CD4-positive, alpha-beta T cell (primary cell): ENCODE data around the gene P2RX4. TPM values are rescaled to one million over a fixed set of nuclear protein-coding genes. Genes with fewer than 3 reads are reported as not detected.
"Not testable (repeated sequence)": the region's sequence is repeated elsewhere in the genome, so short reads cannot be mapped to it uniquely, and the experiment has no call there.

ENCODE experiments used
- ATAC-seq: fragments of 200-7000 bp; cut with Tn5 transposase; one replicate; pipeline ENCODE4 v1.10.0; 2022; ENCODE audit warnings: mild to moderate bottlenecking; ENCODE audit not compliant: poor library complexity
- CTCF ChIA-PET: fragments of 350-600 bp; sonication (Branson Sonifier 250); formaldehyde crosslinking; loops from one replicate; lab custom pipeline; 2021; ENCODE audit warnings: antibody characterized with exemption, inconsistent platforms; lab: Charles Lee
- POLR2A ChIA-PET: fragments of 350-600 bp; sonication (Branson Sonifier 250); formaldehyde crosslinking; loops from one replicate; lab custom pipeline; 2021; ENCODE audit warnings: antibody characterized with exemption, inconsistent platforms; lab: Charles Lee
- DNase-seq, 14 experiments: peaks; one replicate each; pipeline ENCODE4 v3.0.0-alpha.2; 2013 to 2020; ENCODE audit warnings: mixed read lengths in 2 of 14
- H3K27ac ChIP-seq, 2 donors: one replicate each; pipeline versions ENCODE4 v1.5.1 to v1.7.0; 2013; ENCODE audit warnings: low read length in 2 of 2, low read depth in 1 of 2, mild to moderate bottlenecking in 1 of 2
- H3K27me3 ChIP-seq, 2 experiments: 1 replicate in 1 of 2; 2 replicates in 1 of 2; pipeline versions ENCODE4 v1.6.1 to v1.7.0; 2013; ENCODE audit warnings: low read length in 2 of 2, control low read depth in 1 of 2, mild to moderate bottlenecking in 1 of 2, moderate library complexity in 1 of 2; ENCODE audit not compliant: insufficient read depth in 2 of 2, control insufficient read depth in 1 of 2
- H3K36me3 ChIP-seq: one replicate; pipeline ENCODE4 v1.6.1; 2013; ENCODE audit warnings: low read length, control low read depth; ENCODE audit not compliant: insufficient read depth
- H3K4me1 ChIP-seq: one replicate; pipeline ENCODE4 v1.6.1; 2013; ENCODE audit warnings: low read length, control low read depth; ENCODE audit not compliant: insufficient read depth
- H3K4me3 ChIP-seq: one replicate; pipeline ENCODE4 v1.5.1; 2013; ENCODE audit warnings: mild to moderate bottlenecking, low read length, moderate library complexity
- H3K9me3 ChIP-seq, 2 experiments: 1 replicate in 1 of 2; 2 replicates in 1 of 2; pipeline versions ENCODE4 v1.6.1 to v1.7.0; 2013; ENCODE audit warnings: low read length in 2 of 2, mild to moderate bottlenecking in 2 of 2, control low read depth in 1 of 2, moderate library complexity in 1 of 2; ENCODE audit not compliant: control insufficient read depth in 1 of 2, insufficient read depth in 1 of 2
- H3K27ac Mint-ChIP-seq: one replicate; pipeline ENCODE4 v1.8.0; 2020; ENCODE audit warnings: mixed read lengths
- H3K27me3 Mint-ChIP-seq: one replicate; pipeline ENCODE4 v1.8.0; 2021; ENCODE audit warnings: mixed read lengths
- H3K36me3 Mint-ChIP-seq: one replicate; pipeline ENCODE4 v1.8.0; 2021; ENCODE audit warnings: low read depth, mixed read lengths
- H3K4me1 Mint-ChIP-seq: one replicate; pipeline ENCODE4 v1.8.0; 2021; ENCODE audit warnings: low read depth, mixed read lengths
- H3K4me3 Mint-ChIP-seq: one replicate; pipeline ENCODE4 v1.8.0; 2020; ENCODE audit warnings: mild to moderate bottlenecking, mixed read lengths
- H3K9me3 Mint-ChIP-seq: one replicate; pipeline ENCODE4 v1.8.0; 2020; ENCODE audit warnings: mixed read lengths
- intact Hi-C, 2 experiments: fragments of 100-400 bp; cut with DNase I in 1 of 2; cut with micrococcal nuclease in 1 of 2; formaldehyde crosslinking; loops; one replicate each; pipeline versions ENCODE4 v1.15.1 to v1.9.0; 2023 to 2025; cut with DNase I, micrococcal nuclease
- polyA plus RNA-seq, 2 donors: library from polyadenylated mRNA; unstranded; fragments of 120-200 nt; gene quantifications; one replicate each; pipeline ENCODE4 v1.2.1, GENCODE V29; 2013
- total RNA-seq, 174 experiments: library from RNA in 2 of 174; stranded (reverse) in 2 of 174; gene quantifications; one replicate each; pipeline ENCODE4 v1.2.3 and lab custom pipeline; 2021 to 2026
- TF ChIP-seq, protein P1 (sequence below): fragments of 200-600 bp; IDR thresholded peaks from one replicate; pipeline ENCODE4 v1.8.0; 2022; ENCODE audit warnings: antibody characterized with exemption, mild to moderate bottlenecking

Gene P2RX4, protein sequence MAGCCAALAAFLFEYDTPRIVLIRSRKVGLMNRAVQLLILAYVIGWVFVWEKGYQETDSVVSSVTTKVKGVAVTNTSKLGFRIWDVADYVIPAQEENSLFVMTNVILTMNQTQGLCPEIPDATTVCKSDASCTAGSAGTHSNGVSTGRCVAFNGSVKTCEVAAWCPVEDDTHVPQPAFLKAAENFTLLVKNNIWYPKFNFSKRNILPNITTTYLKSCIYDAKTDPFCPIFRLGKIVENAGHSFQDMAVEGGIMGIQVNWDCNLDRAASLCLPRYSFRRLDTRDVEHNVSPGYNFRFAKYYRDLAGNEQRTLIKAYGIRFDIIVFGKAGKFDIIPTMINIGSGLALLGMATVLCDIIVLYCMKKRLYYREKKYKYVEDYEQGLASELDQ
- 10 to 100 TPM; 36.2 to 37.4 TPM for total RNA-seq
- polyA plus RNA-seq (2013, experiment 1 of 2): 32.2 TPM
- 33.8 TPM for polyA plus RNA-seq (2013, experiment 2 of 2)
- 21.6 to 85.6 (median 45.0) reads per million in 172 experiments for total RNA-seq (lab: John Stamatoyannopoulos, UW)

DNA sequence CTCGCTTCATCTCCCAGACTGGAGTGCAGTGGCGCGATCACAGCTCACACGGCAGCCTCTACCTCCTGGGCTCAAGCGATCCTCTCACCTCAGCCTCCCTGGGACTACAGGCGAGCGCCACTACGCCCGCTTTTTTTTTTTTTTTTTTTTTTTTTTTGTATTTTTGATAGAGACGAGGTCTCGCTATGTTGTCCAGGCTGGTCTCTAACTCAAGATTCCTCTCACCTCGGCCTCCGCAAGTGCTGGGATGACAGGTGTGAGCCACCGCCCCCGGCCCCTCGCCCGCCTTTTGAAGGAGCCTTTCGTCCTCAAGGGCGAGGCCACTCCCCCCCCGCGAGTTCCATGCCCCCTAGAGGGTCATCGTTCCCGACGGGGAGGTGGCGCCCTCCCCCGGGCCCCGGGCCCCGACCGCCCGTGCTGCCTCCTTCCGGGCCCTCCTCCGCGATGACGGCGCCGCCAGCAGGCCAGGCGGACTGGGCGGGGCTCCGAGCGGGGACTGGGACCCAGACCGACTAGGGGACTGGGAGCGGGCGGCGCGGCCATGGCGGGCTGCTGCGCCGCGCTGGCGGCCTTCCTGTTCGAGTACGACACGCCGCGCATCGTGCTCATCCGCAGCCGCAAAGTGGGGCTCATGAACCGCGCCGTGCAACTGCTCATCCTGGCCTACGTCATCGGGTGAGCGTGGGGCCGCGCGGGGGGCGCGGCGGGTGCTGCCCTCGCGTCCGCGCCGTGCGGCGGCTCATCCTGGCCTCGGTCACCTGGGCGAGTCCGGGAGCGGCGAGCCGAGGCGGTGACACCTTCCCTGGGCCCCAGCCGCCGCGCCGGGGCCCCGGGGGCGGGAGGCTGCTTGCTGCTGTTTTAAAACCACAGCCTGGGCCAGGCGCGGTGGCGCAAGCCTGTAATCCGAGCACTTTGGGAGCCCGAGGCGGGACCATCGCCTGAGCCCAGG is at the start of gene P2RX4:
TSS of gene P2RX4 (plus strand) at position 506 of the 949 bp plus-strand sequence. CDS start at position 542, 36 bp downstream.
- POLR2A ChIA-PET: interaction anchor here (0.6 to 1.9 kb wide), 7 partner anchors 12 to 130 kb away, joined by 3 to 20 read pairs (median 4); partner anchors contain the start of gene P2RX7
- peaks cover 41% of the 10 kb centered on the region for H3K4me1 ChIP-seq
- H3K27ac Mint-ChIP-seq: peak within 1 kb of the TSS; percentile 88

DNA sequence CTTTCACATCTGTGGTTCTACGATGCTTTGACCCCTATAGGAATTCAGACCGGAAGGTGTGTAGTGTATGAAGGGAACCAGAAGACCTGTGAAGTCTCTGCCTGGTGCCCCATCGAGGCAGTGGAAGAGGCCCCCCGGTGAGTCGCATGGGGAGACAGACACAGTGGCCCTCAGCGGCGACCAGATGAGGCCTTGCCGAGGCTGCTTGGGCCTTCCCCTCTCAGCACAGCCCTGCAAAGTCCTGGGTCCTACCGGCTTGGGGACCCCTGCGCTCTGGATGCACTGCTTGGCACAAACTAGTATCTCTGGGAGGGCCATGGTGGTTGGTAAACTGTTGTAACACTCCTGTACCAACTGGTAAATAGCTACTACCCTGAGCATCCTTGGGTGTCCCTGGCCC is 47.5 kb upstream of the P2RX4 start:
- Mint-ChIP-seq H3K4me1 (no peaks in the 10 kb centered on the region), H3K27me3 (no peaks in the 10 kb centered on the region), H3K4me3 (no peak overlapping the region), H3K36me3 (peaks cover 28% of the 10 kb centered on the region), H3K9me3 (no peaks in the 10 kb centered on the region), H3K27ac (no peak overlapping the region)
- intact Hi-C loops: no loop called here
- Histone ChIP-seq H3K36me3 (peaks cover 15% of the 10 kb centered on the region), H3K4me3 (no peak overlapping the region), H3K4me1 (no peaks in the 10 kb centered on the region), H3K27me3 (no peaks in the 10 kb centered on the region), H3K27ac (no peak overlapping the region), H3K9me3 (no peaks in the 10 kb centered on the region)
- ATAC-seq: no peak
- ChIA-PET POLR2A (no interaction called here), CTCF (no interaction called here)
- TF ChIP-seq, protein P1, sequence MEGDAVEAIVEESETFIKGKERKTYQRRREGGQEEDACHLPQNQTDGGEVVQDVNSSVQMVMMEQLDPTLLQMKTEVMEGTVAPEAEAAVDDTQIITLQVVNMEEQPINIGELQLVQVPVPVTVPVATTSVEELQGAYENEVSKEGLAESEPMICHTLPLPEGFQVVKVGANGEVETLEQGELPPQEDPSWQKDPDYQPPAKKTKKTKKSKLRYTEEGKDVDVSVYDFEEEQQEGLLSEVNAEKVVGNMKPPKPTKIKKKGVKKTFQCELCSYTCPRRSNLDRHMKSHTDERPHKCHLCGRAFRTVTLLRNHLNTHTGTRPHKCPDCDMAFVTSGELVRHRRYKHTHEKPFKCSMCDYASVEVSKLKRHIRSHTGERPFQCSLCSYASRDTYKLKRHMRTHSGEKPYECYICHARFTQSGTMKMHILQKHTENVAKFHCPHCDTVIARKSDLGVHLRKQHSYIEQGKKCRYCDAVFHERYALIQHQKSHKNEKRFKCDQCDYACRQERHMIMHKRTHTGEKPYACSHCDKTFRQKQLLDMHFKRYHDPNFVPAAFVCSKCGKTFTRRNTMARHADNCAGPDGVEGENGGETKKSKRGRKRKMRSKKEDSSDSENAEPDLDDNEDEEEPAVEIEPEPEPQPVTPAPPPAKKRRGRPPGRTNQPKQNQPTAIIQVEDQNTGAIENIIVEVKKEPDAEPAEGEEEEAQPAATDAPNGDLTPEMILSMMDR: no peak
- no peak for DNase-seq

More for the DNA sequence above, at the start of gene P2RX4:
- Histone ChIP-seq H3K9me3 (no peaks in the 10 kb centered on the region), H3K27ac (peak within 1 kb of the TSS; percentile 89), H3K27me3 (no peaks in the 10 kb centered on the region), H3K4me3 (peak within 1 kb of the TSS; percentile 84), H3K36me3 (peaks cover 3% of the 10 kb centered on the region)
- Mint-ChIP-seq H3K9me3 (no peaks in the 10 kb centered on the region), H3K4me1 (peaks cover 18% of the 10 kb centered on the region), H3K4me3 (peak within 1 kb of the TSS; percentile 84), H3K27me3 (no peaks in the 10 kb centered on the region), H3K36me3 (peaks cover 6% of the 10 kb centered on the region)
- ATAC-seq (peak; percentile 86), DNase-seq (peak; percentile 78 to 97 (median 84))
- intact Hi-C loops: loop anchor here (1.0 to 10.0 kb wide), 6 partner anchors 15 to 87 kb away; partner anchors contain the start of genes P2RX7 (in 2 of the 2) and CAMKK2 (in 1 of the 2)
- TF ChIP-seq, protein P1: peak; percentile 47
- CTCF ChIA-PET: interaction anchor here (2.1 kb wide), 1 partner anchor 21 kb away, joined by 5 read pairs; no protein-coding TSS in a partner anchor

DNA sequence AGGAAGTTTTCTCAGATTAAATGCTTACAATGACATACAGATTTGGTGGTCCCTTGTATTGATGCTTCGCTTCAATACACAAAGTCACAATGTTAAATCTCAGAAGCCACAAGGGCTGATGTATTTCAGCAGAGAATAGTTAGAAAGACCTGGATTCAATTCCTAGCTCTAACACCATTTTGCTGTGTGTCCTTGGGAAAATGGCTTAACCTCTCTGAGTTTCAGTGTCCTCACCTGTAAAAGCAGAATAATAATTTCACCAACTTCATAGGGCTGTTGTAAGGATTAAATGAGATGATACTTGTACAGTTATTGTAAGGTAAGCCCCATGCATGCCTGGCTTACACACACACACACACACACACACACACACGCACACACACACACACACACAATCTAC is 46.9 kb upstream of the P2RX4 start:
- H3K4me3 Mint-ChIP-seq: no peak overlapping the region
- H3K36me3 Mint-ChIP-seq: peaks cover 24% of the 10 kb centered on the region

DNA sequence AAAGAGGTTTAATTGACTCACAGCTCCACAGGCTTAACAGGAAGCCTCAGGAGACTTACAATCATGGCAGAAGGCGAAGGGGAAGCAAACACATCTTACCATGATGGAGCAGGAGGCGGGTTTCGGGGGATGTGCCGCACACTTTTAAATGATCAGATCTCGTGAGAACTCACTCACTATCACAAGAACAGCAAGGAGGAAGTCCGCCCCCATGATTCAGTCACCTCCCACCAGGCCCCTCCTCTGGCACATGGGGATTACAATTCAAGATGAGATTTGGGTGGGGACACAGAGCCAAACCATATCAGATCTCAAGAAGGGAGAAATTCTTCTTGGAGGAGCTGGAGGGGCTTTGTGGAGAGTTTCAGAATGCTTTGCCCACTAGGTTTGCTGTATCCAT is 45.1 kb upstream of the P2RX4 start:
- H3K4me1 ChIP-seq, ATAC-seq, H3K9me3 Mint-ChIP-seq, DNase-seq, H3K27me3 Mint-ChIP-seq, H3K4me3 ChIP-seq, H3K9me3 ChIP-seq, CTCF ChIA-PET, H3K27ac ChIP-seq, intact Hi-C loops, H3K4me1 Mint-ChIP-seq, POLR2A ChIA-PET, H3K27ac Mint-ChIP-seq, H3K27me3 ChIP-seq, H3K4me3 Mint-ChIP-seq: not testable (repeated sequence)
- peaks cover 17% of the 10 kb centered on the region for H3K36me3 ChIP-seq
- peaks cover 25% of the 10 kb centered on the region for H3K36me3 Mint-ChIP-seq

More for the DNA sequence above, 46.9 kb upstream of the P2RX4 start:
- no peak overlapping the region for H3K4me3 ChIP-seq
- POLR2A ChIA-PET: no interaction called here
- no peak overlapping the region for H3K27ac ChIP-seq
- H3K4me1 ChIP-seq: no peaks in the 10 kb centered on the region
- ATAC-seq (no peak), DNase-seq (no peak)
- H3K27me3 ChIP-seq: no peaks in the 10 kb centered on the region
- H3K4me1 Mint-ChIP-seq: no peaks in the 10 kb centered on the region
- TF ChIP-seq, protein P1: no peak
- peaks cover 14% of the 10 kb centered on the region for H3K36me3 ChIP-seq
- no peaks in the 10 kb centered on the region for H3K27me3 Mint-ChIP-seq
- no peaks in the 10 kb centered on the region for H3K9me3 ChIP-seq
- intact Hi-C loops: no loop called here
- H3K27ac Mint-ChIP-seq: no peak overlapping the region
- CTCF ChIA-PET: no interaction called here
- no peaks in the 10 kb centered on the region for H3K9me3 Mint-ChIP-seq
